NCI-H82 treated with DMSO at 0.1 percent for 48 hours (cell line): ENCODE results near the gene LIN37.
"Not testable (repeated sequence)": the region's sequence is repeated elsewhere in the genome, so short reads cannot be mapped to it uniquely, and the experiment has no call there.

Experiments used
- DNase-seq: peaks from one replicate; lab custom pipeline; 2025; ENCODE audit not compliant: unreplicated experiment; lab: John Stamatoyannopoulos, UW

LIN37 gene

GRCh38 chr19:35719402-35720162 lies 28.8 kb upstream of the LIN37 start:
- no peak for DNase-seq

- no peak for DNase-seq
Measured at GRCh38 chr19:35720163-35720524, 28.2 kb upstream of the LIN37 start.

- DNase-seq, result no peak
Measured at GRCh38 chr19:35720648-35721047, 27.7 kb upstream of the LIN37 start.

GRCh38 chr19:35721374-35721773 lies 27.0 kb upstream of the LIN37 start:
- no peak for DNase-seq

- no peak for DNase-seq
Measured at GRCh38 chr19:35722461-35722860, 25.9 kb upstream of the LIN37 start.

- no peak for DNase-seq
Measured at GRCh38 chr19:35722897-35723296, 25.5 kb upstream of the LIN37 start.

GRCh38 chr19:35723671-35724070 lies 24.7 kb upstream of the LIN37 start:
- no peak for DNase-seq

- DNase-seq, result not testable (repeated sequence)
Measured at GRCh38 chr19:35724132-35724531, 24.2 kb upstream of the LIN37 start.

- DNase-seq, result no peak
Measured at GRCh38 chr19:35724560-35724959, 23.8 kb upstream of the LIN37 start.

GRCh38 chr19:35725216-35725861 lies 23.0 kb upstream of the LIN37 start:
- DNase-seq, result no peak

GRCh38 chr19:35727053-35727955 lies 21.1 kb upstream of the LIN37 start:
- DNase-seq, result no peak

- DNase-seq, result no peak
Measured at GRCh38 chr19:35727956-35728706, 20.2 kb upstream of the LIN37 start.

GRCh38 chr19:35729021-35729420 lies 19.4 kb upstream of the LIN37 start:
- no peak for DNase-seq

GRCh38 chr19:35729763-35730162 lies 18.6 kb upstream of the LIN37 start:
- DNase-seq, result no peak

GRCh38 chr19:35730326-35730725 lies 18.1 kb upstream of the LIN37 start:
- DNase-seq, result no peak

- DNase-seq, result no peak
Measured at GRCh38 chr19:35731353-35731752, 17.0 kb upstream of the LIN37 start.

GRCh38 chr19:35731779-35732405 lies 16.5 kb upstream of the LIN37 start:
- DNase-seq, result no peak

GRCh38 chr19:35732540-35733179 lies 15.7 kb upstream of the LIN37 start:
- DNase-seq, result no peak

- no peak for DNase-seq
Measured at GRCh38 chr19:35733180-35734125, 14.9 kb upstream of the LIN37 start.
